GM23338 (cell line): Measurements from ENCODE around the gene NT5C3B. TPM values are rescaled to one million over a fixed set of nuclear protein-coding genes. Genes with fewer than 3 reads are reported as not detected.
A peak's percentile ranks its signal among the peaks of the same experiment; 100 is the strongest.

ENCODE experiments used
- ATAC-seq: fragments of 200-7000 bp; cut with Tn5 transposase; 3 replicates; pipeline ENCODE4 v1.9.1; 2020
- DNase-seq: peaks from one replicate; pipeline ENCODE4 v3.0.0-alpha.2; 2015; ENCODE audit warnings: low spot score
- H2AFZ ChIP-seq: fragments of 200-600 bp; sonication (generic); 2 replicates; pipeline ENCODE4 v1.8.0; 2016; ENCODE audit warnings: antibody characterized with exemption, mild to moderate bottlenecking, moderate library complexity
- H3F3A ChIP-seq: fragments of 200-600 bp; sonication (generic); replicated peaks from 2 replicates; pipeline ENCODE4 v1.8.0; 2017; ENCODE audit warnings: antibody characterized with exemption, mixed run types, low read depth
- H3K27ac ChIP-seq: fragments of 200-600 bp; sonication (generic); 2 replicates; pipeline ENCODE4 v1.6.1; 2016; ENCODE audit warnings: low read depth
- H3K27me3 ChIP-seq: fragments of 200-600 bp; sonication (generic); 2 replicates; pipeline ENCODE4 v1.8.0; 2016; ENCODE audit warnings: mild to moderate bottlenecking, mixed run types, moderate library complexity; ENCODE audit not compliant: insufficient read depth
- H3K36me3 ChIP-seq: fragments of 200-600 bp; sonication (generic); 2 replicates; pipeline ENCODE4 v1.8.0; 2016; ENCODE audit warnings: mild to moderate bottlenecking; ENCODE audit not compliant: insufficient read depth
- H3K4me1 ChIP-seq: fragments of 200-600 bp; sonication (generic); 2 replicates; pipeline ENCODE4 v1.8.0; 2016; ENCODE audit warnings: mild to moderate bottlenecking, moderate library complexity; ENCODE audit not compliant: insufficient read depth
- H3K4me2 ChIP-seq: fragments of 200-600 bp; sonication (generic); 2 replicates; pipeline ENCODE4 v1.7.1; 2017; ENCODE audit warnings: mixed run types
- H3K4me3 ChIP-seq: fragments of 200-600 bp; sonication (generic); 2 replicates; pipeline ENCODE4 v1.6.1; 2016; ENCODE audit warnings: mixed run types
- H3K79me2 ChIP-seq: fragments of 200-600 bp; sonication (generic); replicated peaks from 2 replicates; pipeline ENCODE4 v1.8.0; 2017; ENCODE audit warnings: mild to moderate bottlenecking; ENCODE audit not compliant: insufficient read depth
- H3K9me2 ChIP-seq: fragments of 200-600 bp; sonication (generic); 2 replicates; pipeline ENCODE4 v1.8.0; 2017; ENCODE audit not compliant: insufficient read depth
- H4K20me1 ChIP-seq: fragments of 200-600 bp; sonication (generic); replicated peaks from 2 replicates; pipeline ENCODE4 v1.8.0; 2017; ENCODE audit warnings: mild to moderate bottlenecking; ENCODE audit not compliant: insufficient read depth
- H3K27ac Mint-ChIP-seq: 2 replicates; pipeline ENCODE4 v1.8.0; 2020; ENCODE audit warnings: inconsistent platforms, mild to moderate bottlenecking, moderate library complexity, mixed read lengths
- H3K27me3 Mint-ChIP-seq: 3 replicates; pipeline ENCODE4 v1.8.0; 2022; ENCODE audit warnings: low read depth, mild to moderate bottlenecking, moderate library complexity, mixed read lengths, inconsistent platforms; ENCODE audit not compliant: insufficient read depth, poor library complexity
- H3K36me3 Mint-ChIP-seq: 3 replicates; pipeline ENCODE4 v1.8.0; 2021; ENCODE audit warnings: low read depth, mild to moderate bottlenecking, inconsistent platforms, moderate library complexity, mixed read lengths
- H3K4me1 Mint-ChIP-seq: 3 replicates; pipeline ENCODE4 v1.8.0; 2020; ENCODE audit warnings: mild to moderate bottlenecking, inconsistent platforms, mixed read lengths
- H3K4me3 Mint-ChIP-seq: 3 replicates; pipeline ENCODE4 v1.8.0; 2021; ENCODE audit warnings: moderate library complexity, mild to moderate bottlenecking, inconsistent platforms, mixed read lengths
- H3K9me3 Mint-ChIP-seq: 3 replicates; pipeline ENCODE4 v1.8.0; 2020; ENCODE audit warnings: moderate library complexity, mild to moderate bottlenecking, inconsistent platforms, mixed read lengths
- CREB1 ChIP-seq: fragments of 250-450 bp; sonication (Bioruptor Pico); IDR thresholded peaks from 2 replicates; pipeline ENCODE4 v1.5.0; 2020; ENCODE audit warnings: low read depth, mild to moderate bottlenecking, moderate library complexity
- NANOG ChIP-seq: IDR thresholded peaks from 2 replicates; pipeline ENCODE4 v1.6.1; 2016; ENCODE audit warnings: antibody characterized with exemption, borderline replicate concordance
- POLR2AphosphoS5 ChIP-seq: IDR thresholded peaks from 2 replicates; pipeline ENCODE4 v1.6.1; 2016; ENCODE audit warnings: antibody characterized with exemption, low read depth
- ZNF114 ChIP-seq: fragments of 250-450 bp; sonication (Bioruptor Pico); IDR thresholded peaks from 2 replicates; pipeline ENCODE4 v1.5.0; 2020; ENCODE audit warnings: mild to moderate bottlenecking, moderate library complexity
- polyA plus RNA-seq: library from polyadenylated mRNA; unstranded; fragments of >200 nt; fragmentation: Nextera tagmentation; extraction: Ambion mirVana; gene quantifications from 2 replicates; pipeline ENCODE4 v1.2.1, GENCODE V29; 2016
- total RNA-seq: library from RNA; depleted of rRNA; stranded (reverse); fragments of >200 nt; shearing (Covaris generic); gene quantifications from 2 replicates; pipeline ENCODE4 v1.2.3, GENCODE V29; 2014
- TF ChIP-seq, protein P1 (sequence below), 2 experiments: fragments of 200-600 bp in 1 of 2; sonication (generic) in 1 of 2; conservative IDR thresholded peaks; 2 replicates each; pipeline versions ENCODE4 v1.5.1 to v1.6.1; 2016 to 2017; ENCODE audit warnings: antibody characterized with exemption in 2 of 2, low read depth in 2 of 2, mild to moderate bottlenecking in 2 of 2, moderate library complexity in 1 of 2
- TF ChIP-seq, protein P2 (sequence below): IDR thresholded peaks from 2 replicates; pipeline ENCODE4 v1.6.1; 2016; ENCODE audit warnings: antibody characterized with exemption
- TF ChIP-seq, protein P3 (sequence below): IDR thresholded peaks from one replicate; pipeline ENCODE4 v1.6.1; 2018; ENCODE audit warnings: antibody characterized with exemption; ENCODE audit not compliant: unreplicated experiment

Gene NT5C3B
- total and polyA plus RNA-seq, 2 experiments from 2014 or later = 58.2 to 78.3 TPM

- Histone ChIP-seq H3K9me2 (no peaks in the 10 kb centered on the region), H3F3A (peaks cover 13% of the 10 kb centered on the region; the same call in 1 of the 2 replicates), H3K27ac (no peak overlapping the region), H2AFZ (no peak overlapping the region), H3K4me3 (peak overlapping the region; percentile 42), H3K27me3 (peaks cover 42% of the 10 kb centered on the region), H3K4me2 (peak overlapping the region; percentile 77), H3K36me3 (no peaks in the 10 kb centered on the region), H3K4me1 (peaks cover 31% of the 10 kb centered on the region), H4K20me1 (no peaks in the 10 kb centered on the region), H3K79me2 (no peaks in the 10 kb centered on the region)
- Mint-ChIP-seq H3K36me3 (no peaks in the 10 kb centered on the region), H3K4me3 (peak overlapping the region; percentile 63), H3K4me1 (peaks cover 36% of the 10 kb centered on the region), H3K9me3 (no peaks in the 10 kb centered on the region), H3K27me3 (peaks cover 49% of the 10 kb centered on the region), H3K27ac (peak overlapping the region; percentile 67; the same call in 1 of the 2 replicates)
- peak; percentile 83 for ATAC-seq
- DNase-seq = peak; percentile 93
- TF ChIP-seq POLR2AphosphoS5 = peak; percentile 36; the same call in 1 of the 2 replicates
- no peak for TF ChIP-seq NANOG
- TF ChIP-seq CREB1 = no peak
- TF ChIP-seq, protein P1, sequence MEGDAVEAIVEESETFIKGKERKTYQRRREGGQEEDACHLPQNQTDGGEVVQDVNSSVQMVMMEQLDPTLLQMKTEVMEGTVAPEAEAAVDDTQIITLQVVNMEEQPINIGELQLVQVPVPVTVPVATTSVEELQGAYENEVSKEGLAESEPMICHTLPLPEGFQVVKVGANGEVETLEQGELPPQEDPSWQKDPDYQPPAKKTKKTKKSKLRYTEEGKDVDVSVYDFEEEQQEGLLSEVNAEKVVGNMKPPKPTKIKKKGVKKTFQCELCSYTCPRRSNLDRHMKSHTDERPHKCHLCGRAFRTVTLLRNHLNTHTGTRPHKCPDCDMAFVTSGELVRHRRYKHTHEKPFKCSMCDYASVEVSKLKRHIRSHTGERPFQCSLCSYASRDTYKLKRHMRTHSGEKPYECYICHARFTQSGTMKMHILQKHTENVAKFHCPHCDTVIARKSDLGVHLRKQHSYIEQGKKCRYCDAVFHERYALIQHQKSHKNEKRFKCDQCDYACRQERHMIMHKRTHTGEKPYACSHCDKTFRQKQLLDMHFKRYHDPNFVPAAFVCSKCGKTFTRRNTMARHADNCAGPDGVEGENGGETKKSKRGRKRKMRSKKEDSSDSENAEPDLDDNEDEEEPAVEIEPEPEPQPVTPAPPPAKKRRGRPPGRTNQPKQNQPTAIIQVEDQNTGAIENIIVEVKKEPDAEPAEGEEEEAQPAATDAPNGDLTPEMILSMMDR (conservative IDR thresholded peaks at IDR 0.05; ENCODE audit: low read depth in 2 of 2) = peak in 1 of 2 experiments; percentile 44; a peak in 2 of 4 replicates
- TF ChIP-seq, protein P2, sequence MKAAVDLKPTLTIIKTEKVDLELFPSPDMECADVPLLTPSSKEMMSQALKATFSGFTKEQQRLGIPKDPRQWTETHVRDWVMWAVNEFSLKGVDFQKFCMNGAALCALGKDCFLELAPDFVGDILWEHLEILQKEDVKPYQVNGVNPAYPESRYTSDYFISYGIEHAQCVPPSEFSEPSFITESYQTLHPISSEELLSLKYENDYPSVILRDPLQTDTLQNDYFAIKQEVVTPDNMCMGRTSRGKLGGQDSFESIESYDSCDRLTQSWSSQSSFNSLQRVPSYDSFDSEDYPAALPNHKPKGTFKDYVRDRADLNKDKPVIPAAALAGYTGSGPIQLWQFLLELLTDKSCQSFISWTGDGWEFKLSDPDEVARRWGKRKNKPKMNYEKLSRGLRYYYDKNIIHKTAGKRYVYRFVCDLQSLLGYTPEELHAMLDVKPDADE = no peak
Observed at GRCh38 chr17:41793784-41794539, 42.1 kb downstream of the NT5C3B start.

GRCh38 chr17:41792845-41793783, 42.9 kb downstream of the NT5C3B start:
- Histone ChIP-seq H3K4me2 (peak overlapping the region; percentile 77), H3K27me3 (peaks cover 42% of the 10 kb centered on the region), H2AFZ (0 out of 2 replicates have a peak overlapping the region, but pooled peaks have one; percentile 16), H3F3A (peaks cover 13% of the 10 kb centered on the region; the same call in 1 of the 2 replicates), H3K27ac (no peak overlapping the region), H3K36me3 (no peaks in the 10 kb centered on the region), H3K4me3 (peak overlapping the region; percentile 42), H3K4me1 (peaks cover 31% of the 10 kb centered on the region), H3K9me2 (no peaks in the 10 kb centered on the region), H4K20me1 (no peaks in the 10 kb centered on the region), H3K79me2 (no peaks in the 10 kb centered on the region)
- ATAC-seq (peak; percentile 45), DNase-seq (peak; percentile 47)
- Mint-ChIP-seq H3K36me3 (no peaks in the 10 kb centered on the region), H3K4me3 (peak overlapping the region; percentile 63), H3K27ac (no peak overlapping the region), H3K9me3 (no peaks in the 10 kb centered on the region), H3K4me1 (peaks cover 36% of the 10 kb centered on the region), H3K27me3 (peaks cover 49% of the 10 kb centered on the region)
- no peak for TF ChIP-seq POLR2AphosphoS5
- TF ChIP-seq, protein P3, sequence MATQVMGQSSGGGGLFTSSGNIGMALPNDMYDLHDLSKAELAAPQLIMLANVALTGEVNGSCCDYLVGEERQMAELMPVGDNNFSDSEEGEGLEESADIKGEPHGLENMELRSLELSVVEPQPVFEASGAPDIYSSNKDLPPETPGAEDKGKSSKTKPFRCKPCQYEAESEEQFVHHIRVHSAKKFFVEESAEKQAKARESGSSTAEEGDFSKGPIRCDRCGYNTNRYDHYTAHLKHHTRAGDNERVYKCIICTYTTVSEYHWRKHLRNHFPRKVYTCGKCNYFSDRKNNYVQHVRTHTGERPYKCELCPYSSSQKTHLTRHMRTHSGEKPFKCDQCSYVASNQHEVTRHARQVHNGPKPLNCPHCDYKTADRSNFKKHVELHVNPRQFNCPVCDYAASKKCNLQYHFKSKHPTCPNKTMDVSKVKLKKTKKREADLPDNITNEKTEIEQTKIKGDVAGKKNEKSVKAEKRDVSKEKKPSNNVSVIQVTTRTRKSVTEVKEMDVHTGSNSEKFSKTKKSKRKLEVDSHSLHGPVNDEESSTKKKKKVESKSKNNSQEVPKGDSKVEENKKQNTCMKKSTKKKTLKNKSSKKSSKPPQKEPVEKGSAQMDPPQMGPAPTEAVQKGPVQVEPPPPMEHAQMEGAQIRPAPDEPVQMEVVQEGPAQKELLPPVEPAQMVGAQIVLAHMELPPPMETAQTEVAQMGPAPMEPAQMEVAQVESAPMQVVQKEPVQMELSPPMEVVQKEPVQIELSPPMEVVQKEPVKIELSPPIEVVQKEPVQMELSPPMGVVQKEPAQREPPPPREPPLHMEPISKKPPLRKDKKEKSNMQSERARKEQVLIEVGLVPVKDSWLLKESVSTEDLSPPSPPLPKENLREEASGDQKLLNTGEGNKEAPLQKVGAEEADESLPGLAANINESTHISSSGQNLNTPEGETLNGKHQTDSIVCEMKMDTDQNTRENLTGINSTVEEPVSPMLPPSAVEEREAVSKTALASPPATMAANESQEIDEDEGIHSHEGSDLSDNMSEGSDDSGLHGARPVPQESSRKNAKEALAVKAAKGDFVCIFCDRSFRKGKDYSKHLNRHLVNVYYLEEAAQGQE = no peak
- no peak for TF ChIP-seq ZNF114 (CRISPR knock-in tag)
- TF ChIP-seq NANOG = no peak
